Spinal cord (tissue), 10 donors: ENCODE results near the gene ZFHX3. TPM values are rescaled to one million over a fixed set of nuclear protein-coding genes. Genes with fewer than 3 reads are reported as not detected.

Experiments
- DNase-seq, 6 donors: peaks; one replicate each; pipeline versions ENCODE4 v3.0.0 to v3.0.0-alpha.2; 2013 to 2015; ENCODE audit warnings: low spot score in 6 of 6, low read depth in 4 of 6
- H3K27ac ChIP-seq: one replicate; pipeline ENCODE4 v1.5.1; 2013; ENCODE audit warnings: low read depth, low read length, control low read depth
- H3K27me3 ChIP-seq: one replicate; pipeline ENCODE4 v1.6.1; 2013; ENCODE audit warnings: low read length; ENCODE audit not compliant: control insufficient read depth, insufficient read depth
- H3K36me3 ChIP-seq: one replicate; pipeline ENCODE4 v1.6.1; 2013; ENCODE audit warnings: low read length; ENCODE audit not compliant: control insufficient read depth, insufficient read depth
- H3K4me1 ChIP-seq: one replicate; pipeline ENCODE4 v1.6.1; 2013; ENCODE audit warnings: low read length; ENCODE audit not compliant: control insufficient read depth, insufficient read depth
- H3K4me3 ChIP-seq: one replicate; pipeline ENCODE4 v1.5.1; 2013; ENCODE audit warnings: low read depth, low read length, control low read depth
- H3K9me3 ChIP-seq: one replicate; pipeline ENCODE4 v1.6.1; 2013; ENCODE audit warnings: low read length; ENCODE audit not compliant: control insufficient read depth, insufficient read depth
- WGBS: methylation state at CpG from one replicate; pipeline ENCODE4 v1.1.5; 2013; ENCODE audit warnings: missing lambda C conversion rate; ENCODE audit not compliant: insufficient coverage; 5-methylcytosine and 5-hydroxymethylcytosine counted together
- polyA plus RNA-seq, 2 donors: library from polyadenylated mRNA; unstranded; fragments of 120-200 nt; gene quantifications; one replicate each; pipeline ENCODE4 v1.2.1, GENCODE V29; 2013; ENCODE audit not compliant: insufficient read length in 2 of 2
- total RNA-seq, 2 donors: library from RNA; depleted of rRNA in 1 of 2; stranded (reverse); fragments of 120-200 nt in 1 of 2; fragments of >200 nt in 1 of 2; gene quantifications; one replicate each; pipeline versions ENCODE4 v1.2.3 to v1.2.4, GENCODE V29; 2013 to 2014
- donor health status: healthy.

Gene ZFHX3
- total and polyA plus RNA-seq, 4 donors = 10.7 to 16.6 (median 13.1) TPM

GRCh38 chr16:72974142-72974769 lies 73.7 kb downstream of the ZFHX3 start:
- peak in 1 of 6 donors; percentile 47 for DNase-seq
- H3K4me1 ChIP-seq = peaks cover 17% of the 10 kb centered on the region
- H3K27ac ChIP-seq = no peak overlapping the region
- no peaks in the 10 kb centered on the region for H3K27me3 ChIP-seq
- no peaks in the 10 kb centered on the region for H3K36me3 ChIP-seq
- 58% methylated on average over 13 of the region's 13 CpGs for WGBS
- H3K9me3 ChIP-seq = no peaks in the 10 kb centered on the region
- no peak overlapping the region for H3K4me3 ChIP-seq

- H3K9me3 ChIP-seq = no peaks in the 10 kb centered on the region
- 95% methylated on average over 7 of the region's 7 CpGs for WGBS
- H3K27me3 ChIP-seq = no peaks in the 10 kb centered on the region
- no peaks in the 10 kb centered on the region for H3K36me3 ChIP-seq
- H3K27ac ChIP-seq = no peak overlapping the region
- no peak for DNase-seq
- no peak overlapping the region for H3K4me3 ChIP-seq
- H3K4me1 ChIP-seq = peaks cover 13% of the 10 kb centered on the region
Measured at GRCh38 chr16:72972878-72973571, 74.9 kb downstream of the ZFHX3 start.

GRCh38 chr16:72971370-72971769 lies 76.6 kb downstream of the ZFHX3 start:
- no peaks in the 10 kb centered on the region for H3K9me3 ChIP-seq
- no peak for DNase-seq
- no CpG with 5 or more reads among the region's 5 CpGs for WGBS
- H3K36me3 ChIP-seq = no peaks in the 10 kb centered on the region
- H3K4me1 ChIP-seq = peaks cover 9% of the 10 kb centered on the region
- H3K4me3 ChIP-seq = no peak overlapping the region
- no peak overlapping the region for H3K27ac ChIP-seq
- H3K27me3 ChIP-seq = no peaks in the 10 kb centered on the region

- 100% methylated on average over 3 of the region's 5 CpGs for WGBS
Measured at GRCh38 chr16:72970656-72971055, 77.3 kb downstream of the ZFHX3 start.

GRCh38 chr16:72969812-72970211 lies 78.1 kb downstream of the ZFHX3 start:
- WGBS = 88% methylated on average over 5 of the region's 9 CpGs
- H3K36me3 ChIP-seq = no peaks in the 10 kb centered on the region
- no peak for DNase-seq

More at GRCh38 chr16:72970656-72971055, 77.3 kb downstream of the ZFHX3 start:
- Histone ChIP-seq H3K27me3 (no peaks in the 10 kb centered on the region), H3K4me3 (no peak overlapping the region), H3K36me3 (no peaks in the 10 kb centered on the region), H3K9me3 (no peaks in the 10 kb centered on the region), H3K27ac (no peak overlapping the region), H3K4me1 (peaks cover 8% of the 10 kb centered on the region)
- DNase-seq = peak in 1 of 6 donors; percentile 60

GRCh38 chr16:72969146-72969545 lies 78.8 kb downstream of the ZFHX3 start:
- no peaks in the 10 kb centered on the region for H3K27me3 ChIP-seq
- no peaks in the 10 kb centered on the region for H3K9me3 ChIP-seq
- H3K27ac ChIP-seq = no peak overlapping the region
- H3K4me3 ChIP-seq = no peak overlapping the region
- H3K36me3 ChIP-seq = no peaks in the 10 kb centered on the region
- DNase-seq = no peak
- peaks cover 1% of the 10 kb centered on the region for H3K4me1 ChIP-seq
- WGBS = 80% methylated on average over 5 of the region's 7 CpGs

More at GRCh38 chr16:72969812-72970211, 78.1 kb downstream of the ZFHX3 start:
- Histone ChIP-seq H3K9me3 (no peaks in the 10 kb centered on the region), H3K4me3 (no peak overlapping the region), H3K27ac (no peak overlapping the region), H3K27me3 (no peaks in the 10 kb centered on the region), H3K4me1 (peaks cover 8% of the 10 kb centered on the region)

- Histone ChIP-seq H3K27ac (no peak overlapping the region), H3K4me3 (no peak overlapping the region), H3K27me3 (no peaks in the 10 kb centered on the region), H3K4me1 (peaks cover 9% of the 10 kb centered on the region), H3K9me3 (no peaks in the 10 kb centered on the region), H3K36me3 (no peaks in the 10 kb centered on the region)
- no peak for DNase-seq
- 81% methylated on average over 5 of the region's 5 CpGs for WGBS
Measured at GRCh38 chr16:72967941-72968340, 80.0 kb downstream of the ZFHX3 start.

- peak in 2 of 6 donors; percentile 73 to 81 for DNase-seq
- H3K27ac ChIP-seq = no peak overlapping the region
- 9% methylated on average over 5 of the region's 10 CpGs for WGBS
Measured at GRCh38 chr16:72963533-72964315, 84.2 kb downstream of the ZFHX3 start.

GRCh38 chr16:72962347-72962746 lies 85.6 kb downstream of the ZFHX3 start:
- Histone ChIP-seq H3K9me3 (no peaks in the 10 kb centered on the region), H3K27ac (no peak overlapping the region), H3K27me3 (peaks cover 3% of the 10 kb centered on the region), H3K4me1 (peaks cover 19% of the 10 kb centered on the region), H3K36me3 (peaks cover 29% of the 10 kb centered on the region), H3K4me3 (no peak overlapping the region)
- DNase-seq = no peak
- 86% methylated on average over 6 of the region's 8 CpGs for WGBS

More at GRCh38 chr16:72963533-72964315, 84.2 kb downstream of the ZFHX3 start:
- no peaks in the 10 kb centered on the region for H3K9me3 ChIP-seq
- H3K4me3 ChIP-seq = no peak overlapping the region
- peaks cover 16% of the 10 kb centered on the region for H3K36me3 ChIP-seq
- H3K4me1 ChIP-seq = peaks cover 19% of the 10 kb centered on the region
- peaks cover 3% of the 10 kb centered on the region for H3K27me3 ChIP-seq
